ENCODE results near the gene STX2. TPM values are rescaled to one million over a fixed set of nuclear protein-coding genes. Genes with fewer than 3 reads are reported as not detected.
"Not testable (repeated sequence)": the region's sequence is repeated elsewhere in the genome, so short reads cannot be mapped to it uniquely, and the experiment has no call there.

STX2 gene
- total RNA-seq, 1 donor from 2014 or later: 33.0 TPM

DNA sequence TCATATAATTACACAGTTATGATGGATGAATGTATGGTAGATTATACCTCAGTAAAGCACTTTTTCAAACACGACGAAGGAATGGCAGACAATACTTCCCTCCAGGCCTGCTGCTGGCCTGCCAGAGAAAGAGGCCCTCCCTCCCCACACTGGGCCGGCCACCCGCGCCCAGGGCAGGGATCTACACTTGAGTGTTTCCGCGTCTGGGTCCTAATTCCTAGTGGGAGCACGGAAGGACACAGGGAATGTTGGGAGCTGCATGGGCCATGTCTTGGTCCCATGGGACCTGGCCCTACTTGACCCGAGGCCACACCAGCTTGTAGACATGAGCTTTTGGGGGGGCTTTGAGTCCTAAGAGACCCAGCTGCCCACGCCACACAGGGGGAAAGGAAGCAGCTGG, 52.0 kb downstream of the STX2 start:
- no peak for TF ChIP-seq CTCF (IDR thresholded peaks at IDR 0.05; ENCODE audit: insufficient read depth, low read depth, low read length)
- no peak for TF ChIP-seq EZH2 (IDR thresholded peaks at IDR 0.05; ENCODE audit: insufficient read depth, low read length)
- H3K27me3 Mint-ChIP-seq (ENCODE audit: low read depth, unreplicated experiment): no peaks in the 10 kb centered on the region
- H3K4me3 ChIP-seq (ENCODE audit: insufficient read depth, low read depth, low read length): no peak overlapping the region
- H3K9me3 ChIP-seq (ENCODE audit: insufficient read depth, low read depth, low read length): no peaks in the 10 kb centered on the region
- H3K36me3 ChIP-seq (ENCODE audit: insufficient read depth, low read length): peaks cover 12% of the 10 kb centered on the region
- H3K27ac Mint-ChIP-seq (ENCODE audit: unreplicated experiment): no peak overlapping the region
- no peak for FAIRE-seq
- no peak overlapping the region for H3K4me2 ChIP-seq (ENCODE audit: low read length)
- H3K4me1 Mint-ChIP-seq (ENCODE audit: low read depth, unreplicated experiment): peaks cover 14% of the 10 kb centered on the region
- no peak overlapping the region for H3K27ac ChIP-seq (ENCODE audit: low read depth, low read length)
- DNase-seq (ENCODE audit: low read depth): no peak
- no peaks in the 10 kb centered on the region for H4K20me1 ChIP-seq (ENCODE audit: insufficient read depth, low read length)
- no peak overlapping the region for H3K9ac ChIP-seq (ENCODE audit: low read length)
- H3K4me3 Mint-ChIP-seq (ENCODE audit: unreplicated experiment): no peak overlapping the region
- H3K4me1 ChIP-seq (ENCODE audit: insufficient read depth, low read length): peaks cover 12% of the 10 kb centered on the region
- H3K79me2 ChIP-seq (ENCODE audit: insufficient read depth, low read length): no peaks in the 10 kb centered on the region
- H3K27me3 ChIP-seq (ENCODE audit: insufficient read depth, low read length): no peaks in the 10 kb centered on the region
- no peak overlapping the region for H2AFZ ChIP-seq (ENCODE audit: low read depth, low read length)
- H3K9me3 Mint-ChIP-seq (ENCODE audit: unreplicated experiment): peaks cover 5% of the 10 kb centered on the region
- peaks cover 15% of the 10 kb centered on the region for H3K36me3 Mint-ChIP-seq (ENCODE audit: low read depth, unreplicated experiment)

DNA sequence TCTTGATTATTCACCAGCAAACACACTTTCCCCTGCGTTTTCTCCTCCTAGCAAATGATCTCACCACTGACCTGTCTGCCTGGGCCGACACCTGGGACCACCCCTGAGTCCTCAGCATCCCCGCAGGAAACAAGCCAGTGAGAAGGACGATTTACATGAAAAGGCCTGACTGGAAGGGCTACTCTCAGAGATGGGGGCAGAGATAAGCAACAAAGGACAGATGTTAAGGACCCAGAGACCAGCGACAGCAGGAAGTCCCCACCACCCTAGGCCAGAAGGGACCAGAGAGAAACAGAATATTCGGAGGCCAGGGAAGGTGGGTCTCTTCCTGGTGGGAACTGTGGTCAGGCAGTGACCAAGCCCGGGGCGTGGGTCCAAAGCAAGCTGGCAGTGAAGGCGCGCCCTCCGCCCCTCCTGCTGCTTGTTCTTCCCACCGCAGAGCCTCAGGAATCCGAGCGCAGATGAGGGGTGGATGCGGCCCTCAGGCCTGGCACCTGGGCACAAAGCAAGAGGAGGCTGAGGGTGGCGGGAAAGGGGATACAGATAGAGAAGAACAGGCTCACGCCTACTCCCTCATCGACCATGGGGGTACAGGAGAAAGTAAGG, 55.8 kb downstream of the STX2 start:
- H2AFZ ChIP-seq (ENCODE audit: low read depth, low read length): no peak overlapping the region
- no peak overlapping the region for H3K27ac Mint-ChIP-seq (ENCODE audit: unreplicated experiment)
- no peak overlapping the region for H3K4me3 ChIP-seq (ENCODE audit: insufficient read depth, low read depth, low read length)
- no peaks in the 10 kb centered on the region for H3K27me3 Mint-ChIP-seq (ENCODE audit: low read depth, unreplicated experiment)
- H3K9ac ChIP-seq (ENCODE audit: low read length): no peak overlapping the region
- no peaks in the 10 kb centered on the region for H3K36me3 ChIP-seq (ENCODE audit: insufficient read depth, low read length)
- H3K4me1 Mint-ChIP-seq (ENCODE audit: low read depth, unreplicated experiment): peaks cover 8% of the 10 kb centered on the region
- no peak overlapping the region for H3K4me3 Mint-ChIP-seq (ENCODE audit: unreplicated experiment)
- no peak for TF ChIP-seq EZH2 (IDR thresholded peaks at IDR 0.05; ENCODE audit: insufficient read depth, low read length)
- DNase-seq (ENCODE audit: low read depth) (no peak), FAIRE-seq (no peak)
- H3K4me1 ChIP-seq (ENCODE audit: insufficient read depth, low read length): peaks cover 6% of the 10 kb centered on the region
- peaks cover 29% of the 10 kb centered on the region for H3K36me3 Mint-ChIP-seq (ENCODE audit: low read depth, unreplicated experiment)
- peaks cover 6% of the 10 kb centered on the region for H4K20me1 ChIP-seq (ENCODE audit: insufficient read depth, low read length)
- no peaks in the 10 kb centered on the region for H3K79me2 ChIP-seq (ENCODE audit: insufficient read depth, low read length)
- peaks cover 5% of the 10 kb centered on the region for H3K9me3 Mint-ChIP-seq (ENCODE audit: unreplicated experiment)
- no peak overlapping the region for H3K27ac ChIP-seq (ENCODE audit: low read depth, low read length)
- no peak overlapping the region for H3K4me2 ChIP-seq (ENCODE audit: low read length)
- no peaks in the 10 kb centered on the region for H3K9me3 ChIP-seq (ENCODE audit: insufficient read depth, low read depth, low read length)
- H3K27me3 ChIP-seq (ENCODE audit: insufficient read depth, low read length): no peaks in the 10 kb centered on the region

GRCh38 chr12:130782245-130782644, 56.8 kb downstream of the STX2 start:
- not testable (repeated sequence) for H3K27me3 ChIP-seq (ENCODE audit: insufficient read depth, low read length); H2AFZ ChIP-seq (ENCODE audit: low read depth, low read length); H3K4me2 ChIP-seq (ENCODE audit: low read length); H3K4me1 Mint-ChIP-seq (ENCODE audit: low read depth, unreplicated experiment); H3K9me3 ChIP-seq (ENCODE audit: insufficient read depth, low read depth, low read length); H3K4me3 Mint-ChIP-seq (ENCODE audit: unreplicated experiment); H3K27me3 Mint-ChIP-seq (ENCODE audit: low read depth, unreplicated experiment); H4K20me1 ChIP-seq (ENCODE audit: insufficient read depth, low read length); H3K4me3 ChIP-seq (ENCODE audit: insufficient read depth, low read depth, low read length); H3K79me2 ChIP-seq (ENCODE audit: insufficient read depth, low read length); H3K27ac Mint-ChIP-seq (ENCODE audit: unreplicated experiment); H3K27ac ChIP-seq (ENCODE audit: low read depth, low read length); H3K4me1 ChIP-seq (ENCODE audit: insufficient read depth, low read length); FAIRE-seq; H3K9ac ChIP-seq (ENCODE audit: low read length); H3K9me3 Mint-ChIP-seq (ENCODE audit: unreplicated experiment); DNase-seq (ENCODE audit: low read depth); H3K36me3 ChIP-seq (ENCODE audit: insufficient read depth, low read length)
- peaks cover 32% of the 10 kb centered on the region for H3K36me3 Mint-ChIP-seq (ENCODE audit: low read depth, unreplicated experiment)
